Central memory CD8-positive, alpha-beta T cell (primary cell): ENCODE measurements around the gene CCER1.

Experiments
- ATAC-seq: fragments of 150-1000 bp; cut with Tn5 transposase; replicated peaks from 2 replicates; pipeline ENCODE4 v1.10.0; 2022; ENCODE audit warnings: mild to moderate bottlenecking, moderate FRiP score, moderate number of reproducible peaks; ENCODE audit not compliant: poor library complexity, severe bottlenecking; ENCODE audit errors: extremely low read depth
- DNase-seq, 2 donors: peaks; one replicate each; pipeline ENCODE4 v3.0.0; 2021; ENCODE audit warnings: low spot score in 2 of 2
- H3K27ac Mint-ChIP-seq: one replicate; pipeline ENCODE4 v1.8.0; 2022; ENCODE audit warnings: low read depth, mild to moderate bottlenecking, moderate library complexity, mixed read lengths
- H3K27me3 Mint-ChIP-seq: one replicate; pipeline ENCODE4 v1.8.0; 2022; ENCODE audit warnings: mixed read lengths
- H3K36me3 Mint-ChIP-seq: one replicate; pipeline ENCODE4 v1.8.0; 2022; ENCODE audit warnings: mild to moderate bottlenecking, moderate library complexity, mixed read lengths; ENCODE audit not compliant: insufficient read depth
- H3K4me1 Mint-ChIP-seq: one replicate; pipeline ENCODE4 v1.8.0; 2022; ENCODE audit warnings: mixed read lengths
- H3K4me3 Mint-ChIP-seq: one replicate; pipeline ENCODE4 v1.8.0; 2022; ENCODE audit warnings: mild to moderate bottlenecking, moderate library complexity, mixed read lengths
- H3K9me3 Mint-ChIP-seq: one replicate; pipeline ENCODE4 v1.8.0; 2022; ENCODE audit warnings: mixed read lengths

The CCER1 gene

DNA sequence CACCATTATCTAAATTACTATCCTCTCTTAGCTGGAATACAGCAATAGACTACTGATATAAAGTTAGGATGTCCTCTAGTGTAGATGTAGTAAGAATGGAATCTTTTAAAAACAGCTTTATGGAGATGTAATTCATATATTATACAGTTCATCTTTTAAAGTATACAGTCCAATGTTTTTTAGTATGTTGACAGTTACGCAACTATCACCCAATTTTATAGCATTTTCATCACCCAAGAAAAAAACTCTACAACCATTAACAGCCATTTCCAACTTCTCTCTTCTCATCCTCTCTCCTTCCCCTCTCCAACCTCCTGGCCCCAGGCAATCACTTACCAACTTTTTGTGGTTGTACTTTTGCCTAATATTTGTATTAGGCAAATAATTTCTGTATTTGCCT lies 27.2 kb upstream of the CCER1 start:
- H3K27me3 Mint-ChIP-seq = peaks cover 14% of the 10 kb centered on the region
- H3K9me3 Mint-ChIP-seq = no peaks in the 10 kb centered on the region
- H3K4me3 Mint-ChIP-seq = no peak overlapping the region
- no peak for DNase-seq
- no peak overlapping the region for H3K27ac Mint-ChIP-seq
- H3K4me1 Mint-ChIP-seq = no peaks in the 10 kb centered on the region
- H3K36me3 Mint-ChIP-seq = no peaks in the 10 kb centered on the region
- ATAC-seq = no peak

DNA sequence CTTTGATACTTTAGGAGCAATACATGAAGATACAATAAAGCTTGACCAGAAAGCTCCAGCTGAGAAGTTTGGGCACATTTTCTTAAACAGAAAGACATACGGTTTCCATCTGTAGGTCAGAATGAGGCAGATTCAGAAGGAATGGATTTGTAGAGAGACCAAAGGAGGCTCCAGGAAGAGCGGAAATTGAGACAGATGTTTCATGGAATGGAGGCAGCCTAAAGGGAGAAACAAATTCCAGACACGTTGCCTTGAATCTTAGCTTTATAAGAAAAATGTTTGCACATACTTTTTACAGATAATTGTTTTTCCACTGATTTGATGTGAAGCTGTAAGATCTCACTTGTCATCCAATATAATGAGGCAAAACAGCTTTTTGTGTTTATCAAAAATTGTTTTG lies 25.0 kb upstream of the CCER1 start:
- Mint-ChIP-seq H3K27ac (no peak overlapping the region), H3K27me3 (peaks cover 14% of the 10 kb centered on the region), H3K36me3 (no peaks in the 10 kb centered on the region), H3K9me3 (no peaks in the 10 kb centered on the region), H3K4me3 (no peak overlapping the region), H3K4me1 (no peaks in the 10 kb centered on the region)
- no peak for ATAC-seq
- DNase-seq = no peak

DNA sequence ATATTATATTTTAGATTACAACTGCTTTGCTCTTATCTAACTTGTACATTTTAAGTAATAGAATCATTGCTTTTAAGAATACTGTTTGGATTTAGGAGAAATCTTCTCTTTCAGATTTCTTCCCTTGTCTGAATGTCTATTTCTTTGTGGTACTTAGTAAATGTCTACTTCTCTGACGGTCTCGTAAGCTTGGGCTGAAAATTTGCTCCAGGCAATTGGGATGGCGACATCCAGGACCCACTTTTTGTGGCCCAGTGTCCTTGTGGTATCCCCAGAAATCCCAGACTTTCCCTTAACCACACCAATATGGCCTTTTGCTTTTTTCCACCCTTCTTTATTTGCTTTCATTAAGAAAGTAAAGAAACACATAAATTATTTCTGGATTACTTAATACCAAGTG lies 24.0 kb upstream of the CCER1 start:
- H3K27me3 Mint-ChIP-seq = peaks cover 6% of the 10 kb centered on the region
- no peaks in the 10 kb centered on the region for H3K9me3 Mint-ChIP-seq
- ATAC-seq (no peak), DNase-seq (no peak)
- no peaks in the 10 kb centered on the region for H3K4me1 Mint-ChIP-seq
- H3K4me3 Mint-ChIP-seq = no peak overlapping the region
- H3K27ac Mint-ChIP-seq = no peak overlapping the region
- no peaks in the 10 kb centered on the region for H3K36me3 Mint-ChIP-seq

DNA sequence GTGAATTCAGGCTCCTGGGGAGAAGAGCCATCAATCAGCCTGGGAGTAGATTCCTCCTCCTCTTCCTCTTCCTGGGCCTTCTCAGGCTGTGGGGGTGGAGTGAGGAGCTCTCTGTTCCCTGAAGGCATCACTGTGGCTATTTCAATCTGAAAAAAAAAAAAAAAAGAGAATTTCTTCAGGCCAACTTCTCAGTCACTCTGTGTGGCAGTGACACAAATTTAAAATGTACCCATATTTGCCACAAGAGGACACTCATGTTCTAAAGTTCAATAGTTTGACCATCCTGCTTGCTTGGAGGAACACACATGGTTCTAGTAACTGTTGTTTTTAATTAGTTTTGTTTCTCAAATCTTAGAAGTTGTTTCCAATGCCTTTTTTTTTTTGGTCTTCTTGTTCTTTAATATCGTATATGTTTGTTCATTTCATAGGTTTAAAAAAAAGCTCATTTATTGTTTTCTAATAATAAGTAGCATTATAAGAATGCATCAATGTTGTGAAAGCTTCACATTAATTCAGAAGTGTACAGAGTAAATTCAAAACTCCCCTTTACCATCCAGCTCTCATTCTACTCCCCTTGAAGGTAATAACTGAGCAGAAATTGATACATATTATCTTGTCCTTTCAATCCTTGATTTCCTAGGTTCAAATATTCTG lies 23.3 kb upstream of the CCER1 start:
- H3K27ac Mint-ChIP-seq = no peak overlapping the region
- ATAC-seq (no peak), DNase-seq (no peak)
- no peaks in the 10 kb centered on the region for H3K9me3 Mint-ChIP-seq
- no peak overlapping the region for H3K4me3 Mint-ChIP-seq
- no peaks in the 10 kb centered on the region for H3K4me1 Mint-ChIP-seq
- H3K27me3 Mint-ChIP-seq = no peaks in the 10 kb centered on the region
- no peaks in the 10 kb centered on the region for H3K36me3 Mint-ChIP-seq

DNA sequence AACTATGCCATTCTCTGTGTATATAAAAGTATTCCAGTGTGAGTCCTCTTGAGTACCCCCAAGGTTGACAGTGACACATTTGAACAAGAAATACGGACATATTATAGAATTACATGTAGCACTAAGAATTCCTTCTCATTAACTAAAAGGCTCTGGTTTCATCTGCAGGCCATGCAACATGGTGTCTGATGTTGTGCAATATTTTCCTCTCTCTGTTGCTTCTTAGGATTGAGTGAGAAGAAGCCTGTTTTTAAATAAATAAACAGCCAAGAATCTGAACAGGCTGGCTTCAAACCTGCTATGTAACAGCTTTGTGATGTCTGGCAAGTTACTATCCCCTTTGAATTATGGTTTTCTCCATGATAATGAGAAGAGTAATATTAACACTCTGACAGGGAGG lies 22.2 kb upstream of the CCER1 start:
- no peak for ATAC-seq
- Mint-ChIP-seq H3K27ac (no peak overlapping the region), H3K4me1 (no peaks in the 10 kb centered on the region)

DNA sequence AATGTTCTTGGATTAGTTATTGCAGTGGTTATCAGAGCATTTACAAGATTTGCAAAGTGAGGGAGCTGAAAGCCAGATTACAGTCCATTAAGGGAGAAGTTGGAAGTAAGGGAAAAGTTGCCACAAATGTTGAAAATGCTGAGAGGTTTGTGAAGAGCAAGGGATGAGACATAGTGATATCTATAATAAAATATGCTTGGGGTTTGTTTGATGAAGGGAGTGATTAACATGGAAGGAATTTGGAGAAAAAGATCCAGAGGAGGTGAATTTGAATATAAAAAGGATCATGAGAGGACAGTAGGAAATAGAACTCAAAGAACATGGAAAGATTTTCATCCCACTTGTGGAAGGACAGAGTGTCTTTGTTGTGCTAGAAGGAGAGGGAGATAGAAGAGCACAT lies 19.3 kb upstream of the CCER1 start:
- ATAC-seq = no peak
- Mint-ChIP-seq H3K9me3 (no peaks in the 10 kb centered on the region), H3K36me3 (no peaks in the 10 kb centered on the region), H3K4me1 (no peaks in the 10 kb centered on the region), H3K27me3 (no peaks in the 10 kb centered on the region), H3K4me3 (no peak overlapping the region), H3K27ac (no peak overlapping the region)
- no peak for DNase-seq

More for the DNA sequence above, 22.2 kb upstream of the CCER1 start:
- no peaks in the 10 kb centered on the region for H3K9me3 Mint-ChIP-seq
- no peak for DNase-seq
- H3K36me3 Mint-ChIP-seq = no peaks in the 10 kb centered on the region
- no peak overlapping the region for H3K4me3 Mint-ChIP-seq
- no peaks in the 10 kb centered on the region for H3K27me3 Mint-ChIP-seq

DNA sequence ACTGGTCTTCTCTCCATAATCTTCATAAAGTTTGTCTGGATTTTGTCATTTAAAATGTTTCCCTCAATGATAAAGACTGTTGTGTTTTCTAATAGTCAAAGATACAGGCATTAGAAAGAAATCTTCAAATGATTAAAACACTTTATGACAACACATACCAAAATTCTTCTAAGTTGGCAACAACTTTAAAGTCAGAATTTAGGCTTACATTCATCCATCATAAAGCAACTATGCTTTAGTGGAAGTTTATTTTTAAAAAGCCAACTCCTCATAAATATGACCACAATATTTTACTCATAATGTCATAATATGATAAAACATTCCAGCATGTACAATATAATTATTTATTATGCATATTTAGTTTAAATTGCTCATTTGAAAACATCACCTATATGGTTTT lies 17.2 kb upstream of the CCER1 start:
- no peaks in the 10 kb centered on the region for H3K36me3 Mint-ChIP-seq
- no peaks in the 10 kb centered on the region for H3K27me3 Mint-ChIP-seq
- H3K4me1 Mint-ChIP-seq = no peaks in the 10 kb centered on the region
- ATAC-seq (no peak), DNase-seq (no peak)
- H3K27ac Mint-ChIP-seq = no peak overlapping the region
- H3K9me3 Mint-ChIP-seq = no peaks in the 10 kb centered on the region
- no peak overlapping the region for H3K4me3 Mint-ChIP-seq

DNA sequence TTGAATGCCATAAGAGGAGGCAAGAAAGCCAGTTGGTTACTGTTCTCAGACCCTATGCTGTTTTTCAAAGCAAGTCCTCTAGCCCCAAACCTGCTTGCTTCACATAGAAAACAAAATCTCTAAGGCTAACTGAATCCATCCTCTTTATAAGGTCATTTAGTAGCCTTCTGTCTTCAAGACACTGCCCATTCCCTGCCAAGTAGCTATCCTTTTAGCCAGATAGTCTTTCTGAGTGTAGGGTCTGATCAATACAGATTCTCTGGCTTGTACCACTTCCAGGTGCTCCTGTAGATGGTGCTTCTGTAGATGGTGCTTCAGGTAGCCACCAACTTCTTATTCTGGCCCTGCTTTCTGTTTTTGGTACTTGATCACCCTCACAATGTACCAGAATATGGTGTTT lies 15.9 kb upstream of the CCER1 start:
- Mint-ChIP-seq H3K27ac (no peak overlapping the region), H3K4me3 (no peak overlapping the region), H3K27me3 (no peaks in the 10 kb centered on the region), H3K36me3 (no peaks in the 10 kb centered on the region), H3K9me3 (no peaks in the 10 kb centered on the region), H3K4me1 (no peaks in the 10 kb centered on the region)
- DNase-seq (no peak), ATAC-seq (no peak)

DNA sequence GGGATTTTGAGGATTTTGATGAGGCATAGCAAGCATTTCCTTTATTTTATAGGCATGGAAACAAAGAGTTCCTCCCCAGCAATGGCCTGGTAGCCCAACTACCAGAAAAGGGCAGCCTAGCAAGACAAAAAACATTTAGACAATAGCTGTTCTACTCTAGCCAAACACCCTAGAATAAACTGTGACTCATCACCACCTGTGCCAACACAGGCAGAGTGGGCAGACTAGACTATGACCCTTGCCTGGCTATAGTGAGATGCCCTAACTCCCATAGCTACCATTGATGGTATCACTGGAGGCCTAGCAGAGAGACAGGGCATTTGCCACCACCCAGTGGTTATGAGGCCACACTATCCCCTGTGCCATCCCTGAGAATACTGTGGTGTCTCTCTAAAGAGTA lies 15.5 kb upstream of the CCER1 start:
- no peaks in the 10 kb centered on the region for H3K36me3 Mint-ChIP-seq
- no peak for DNase-seq
- H3K4me1 Mint-ChIP-seq = no peaks in the 10 kb centered on the region
- no peak for ATAC-seq
- H3K27ac Mint-ChIP-seq = no peak overlapping the region
- no peaks in the 10 kb centered on the region for H3K27me3 Mint-ChIP-seq
- H3K4me3 Mint-ChIP-seq = no peak overlapping the region
- H3K9me3 Mint-ChIP-seq = no peaks in the 10 kb centered on the region

DNA sequence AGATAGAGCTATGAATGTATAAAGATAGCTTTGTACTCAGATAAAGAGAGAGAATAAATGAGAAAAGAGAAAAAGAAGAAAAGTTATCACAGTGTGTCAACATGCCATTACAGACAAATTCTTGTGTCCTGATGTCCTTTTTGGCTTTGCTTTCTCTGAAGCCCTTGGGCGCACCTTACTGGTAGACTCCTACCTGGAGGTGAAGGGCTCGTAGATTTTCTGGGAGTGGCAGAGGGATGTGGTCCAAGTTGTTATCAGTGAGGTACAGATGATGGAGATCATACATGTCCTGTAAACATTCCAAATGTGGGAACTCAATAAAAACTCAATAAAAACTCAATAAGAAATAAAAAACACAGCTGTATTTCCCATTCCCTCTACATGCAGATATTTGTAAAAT lies 14.9 kb upstream of the CCER1 start:
- ATAC-seq (no peak), DNase-seq (no peak)
- Mint-ChIP-seq H3K27ac (no peak overlapping the region), H3K4me3 (no peak overlapping the region), H3K4me1 (no peaks in the 10 kb centered on the region), H3K27me3 (no peaks in the 10 kb centered on the region), H3K36me3 (no peaks in the 10 kb centered on the region), H3K9me3 (no peaks in the 10 kb centered on the region)

DNA sequence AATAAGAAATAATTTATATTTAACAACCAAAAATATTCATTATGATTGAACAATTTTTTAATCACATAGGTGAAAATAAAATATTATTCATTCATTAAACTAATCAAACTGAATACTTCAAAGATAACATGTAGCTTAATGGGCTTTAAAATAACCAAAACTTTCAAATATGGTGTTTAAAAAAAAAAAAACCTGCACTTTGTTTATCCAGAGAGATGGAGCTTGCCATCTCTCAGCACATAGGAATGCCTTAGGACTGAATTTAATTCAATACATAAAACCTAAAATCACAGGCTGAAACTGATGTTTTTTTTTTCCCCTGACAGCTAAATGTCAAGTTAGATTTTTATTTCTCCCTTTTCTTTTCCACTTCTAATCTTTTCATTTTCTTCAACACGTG lies 14.4 kb upstream of the CCER1 start:
- Mint-ChIP-seq H3K4me3 (no peak overlapping the region), H3K36me3 (no peaks in the 10 kb centered on the region), H3K27ac (no peak overlapping the region), H3K27me3 (no peaks in the 10 kb centered on the region), H3K9me3 (no peaks in the 10 kb centered on the region), H3K4me1 (no peaks in the 10 kb centered on the region)
- DNase-seq (no peak), ATAC-seq (no peak)

DNA sequence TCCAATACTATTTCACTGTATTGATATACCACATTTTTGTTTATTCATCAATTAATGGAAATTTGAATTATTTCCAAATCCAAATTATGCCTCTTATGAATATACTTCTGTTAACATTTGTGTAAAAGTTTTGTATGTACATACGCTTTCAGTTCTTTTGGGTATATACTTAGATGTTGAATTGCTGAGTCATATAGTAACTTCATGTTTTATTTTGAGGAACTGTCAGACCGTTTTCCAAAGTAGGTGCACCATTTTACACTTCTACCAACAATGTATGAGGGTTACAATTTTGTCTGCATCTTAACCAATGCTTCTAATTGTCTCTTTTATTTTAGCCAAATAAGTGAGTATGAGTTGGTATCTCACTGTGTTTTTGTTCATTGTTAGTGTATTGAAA lies 10.2 kb upstream of the CCER1 start:
- H3K9me3 Mint-ChIP-seq = no peaks in the 10 kb centered on the region
- H3K27ac Mint-ChIP-seq = no peak overlapping the region
- H3K4me3 Mint-ChIP-seq = no peak overlapping the region
- H3K4me1 Mint-ChIP-seq = no peaks in the 10 kb centered on the region
- DNase-seq (no peak), ATAC-seq (no peak)
- no peaks in the 10 kb centered on the region for H3K36me3 Mint-ChIP-seq
- no peaks in the 10 kb centered on the region for H3K27me3 Mint-ChIP-seq

DNA sequence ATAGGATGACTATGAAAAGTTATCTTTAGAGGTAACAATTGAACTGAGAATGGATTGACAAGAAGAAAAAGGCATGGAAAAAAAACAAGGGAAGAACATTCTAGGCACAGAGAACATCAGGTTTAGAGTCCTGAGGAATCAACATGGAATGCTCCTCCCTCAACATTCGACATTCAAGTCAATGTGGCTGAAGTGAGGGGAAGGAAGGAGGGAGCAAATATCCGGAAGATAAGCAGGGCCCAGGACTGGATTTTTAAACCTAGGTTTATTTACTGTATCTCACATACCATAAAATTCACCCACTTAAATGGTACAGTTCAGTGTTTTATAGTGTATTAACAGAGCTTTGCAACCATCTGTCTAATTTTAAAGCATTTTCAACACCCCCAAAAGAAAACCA lies 9.6 kb upstream of the CCER1 start:
- ATAC-seq (no peak), DNase-seq (no peak)
- Mint-ChIP-seq H3K27me3 (no peaks in the 10 kb centered on the region), H3K36me3 (no peaks in the 10 kb centered on the region), H3K4me3 (no peak overlapping the region), H3K27ac (no peak overlapping the region), H3K9me3 (no peaks in the 10 kb centered on the region), H3K4me1 (no peaks in the 10 kb centered on the region)

DNA sequence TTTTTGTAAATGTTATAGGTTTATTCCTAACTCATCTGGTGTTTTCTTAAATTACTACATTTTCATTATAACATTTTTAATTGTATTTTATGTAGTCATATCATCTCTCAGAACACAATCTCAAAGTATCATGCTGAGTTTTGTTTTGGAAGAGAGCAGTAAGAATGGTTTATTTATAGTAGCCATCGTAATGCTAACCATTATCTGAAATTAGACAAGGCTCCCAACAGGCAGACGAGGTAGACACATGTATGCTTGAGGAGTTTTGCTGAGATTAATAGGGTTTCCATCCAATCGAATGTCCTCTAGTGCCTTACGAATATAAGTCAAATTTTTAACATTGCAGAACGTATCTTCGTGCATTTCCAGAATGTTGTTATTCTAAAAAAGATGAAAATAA lies 9.0 kb upstream of the CCER1 start:
- H3K4me3 Mint-ChIP-seq = no peak overlapping the region
- H3K4me1 Mint-ChIP-seq = no peaks in the 10 kb centered on the region
- no peaks in the 10 kb centered on the region for H3K27me3 Mint-ChIP-seq
- DNase-seq (no peak), ATAC-seq (no peak)
- H3K36me3 Mint-ChIP-seq = no peaks in the 10 kb centered on the region
- no peaks in the 10 kb centered on the region for H3K9me3 Mint-ChIP-seq
- no peak overlapping the region for H3K27ac Mint-ChIP-seq
